HepG2 (cell line): ENCODE results near the gene TLCD3B. TPM values are rescaled to one million over a fixed set of nuclear protein-coding genes. Genes with fewer than 3 reads are reported as not detected.

Source experiments
- ADNP ChIP-seq: sonication (generic); formaldehyde crosslinking; IDR thresholded peaks from 2 replicates; pipeline ENCODE4 v1.4.0; 2020; ENCODE audit warnings: missing genetic modification reagents
- DRAP1 ChIP-seq: IDR thresholded peaks from 2 replicates; pipeline ENCODE4 v1.6.1; 2016; ENCODE audit warnings: missing genetic modification reagents, missing compliant biosample characterization
- GLI4 ChIP-seq: sonication (generic); formaldehyde crosslinking; IDR thresholded peaks from 2 replicates; pipeline ENCODE4 v1.5.1; 2020; ENCODE audit warnings: missing genetic modification reagents, mild to moderate bottlenecking, moderate library complexity, borderline replicate concordance
- IRF9 ChIP-seq: sonication (generic); formaldehyde crosslinking; IDR thresholded peaks from 2 replicates; pipeline ENCODE4 v1.8.0; 2022; ENCODE audit warnings: missing genetic modification reagents, mild to moderate bottlenecking, borderline replicate concordance
- MIER3 ChIP-seq: IDR thresholded peaks from 2 replicates; pipeline ENCODE4 v1.6.1; 2016; ENCODE audit warnings: missing compliant biosample characterization, borderline replicate concordance
- PBX2 ChIP-seq: IDR thresholded peaks from 2 replicates; pipeline ENCODE4 v1.6.1; 2016; ENCODE audit warnings: control low read depth
- TFDP1 ChIP-seq: IDR thresholded peaks from 2 replicates; pipeline ENCODE4 v1.6.1; 2016; ENCODE audit warnings: missing compliant biosample characterization, missing genetic modification reagents, borderline replicate concordance
- ZFP91 ChIP-seq: sonication (generic); formaldehyde crosslinking; IDR thresholded peaks from 2 replicates; pipeline ENCODE4 v1.9.0; 2022; ENCODE audit warnings: missing genetic modification reagents, mild to moderate bottlenecking, borderline replicate concordance
- ZNF609 ChIP-seq: sonication (generic); formaldehyde crosslinking; IDR thresholded peaks from 2 replicates; pipeline ENCODE4 v1.4.0; 2020; ENCODE audit warnings: mild to moderate bottlenecking, missing genetic modification reagents, borderline replicate concordance
- ZNF749 ChIP-seq: sonication (generic); formaldehyde crosslinking; IDR thresholded peaks from 2 replicates; pipeline ENCODE4 v1.8.0; 2022; ENCODE audit warnings: mild to moderate bottlenecking, missing genetic modification reagents, moderate library complexity, borderline replicate concordance
- ZSCAN5A ChIP-seq: sonication (generic); formaldehyde crosslinking; IDR thresholded peaks from 2 replicates; pipeline ENCODE4 v1.8.0; 2022; ENCODE audit warnings: mild to moderate bottlenecking, missing genetic modification reagents, borderline replicate concordance
- polyA plus RNA-seq, 8 experiments: library from polyadenylated mRNA; depleted of rRNA in 3 of 8; stranded (reverse) in 7 of 8; unstranded in 1 of 8; fragments of >200 nt; fragmentation: Illumina TruSeq in 4 of 8; extraction: Trizol in 4 of 8; gene quantifications; 2 replicates each; pipeline versions ENCODE4 v1.2.1 to v1.2.3, GENCODE V29; 2011 to 2016; ENCODE audit warnings: low read depth in 4 of 8, missing spikeins in 1 of 8, mixed read lengths in 1 of 8; ENCODE audit not compliant: insufficient read depth in 1 of 8
- total RNA-seq, 5 experiments: library from RNA; depleted of rRNA; stranded (reverse); fragments of >200 nt; fragmentation: Illumina TruSeq; extraction: Trizol; gene quantifications; 2 replicates each; pipeline ENCODE4 v1.2.3, GENCODE V29; 2016; ENCODE audit warnings: low read depth in 1 of 5

TLCD3B gene
- total and polyA plus RNA-seq, 2 of the 13 experiments (the other 11 are each of a cell fraction or from before 2014, with no cell fraction given), result not detected

- peak; percentile 27; the same call in 1 of the 2 replicates for TF ChIP-seq ZNF609 (CRISPR knock-in tag)
- no peak for TF ChIP-seq ZNF749 (CRISPR knock-in tag)
- peak; percentile 95 for TF ChIP-seq DRAP1
- no peak for TF ChIP-seq ADNP (CRISPR knock-in tag)
- TF ChIP-seq ZSCAN5A (CRISPR knock-in tag), result 0 out of 2 replicates have a peak, but pooled peaks have one; percentile 49
- TF ChIP-seq PBX2, result no peak
- TF ChIP-seq IRF9 (CRISPR knock-in tag), result peak; percentile 25
- TF ChIP-seq ZFP91, result peak; percentile 91
- TF ChIP-seq TFDP1 (CRISPR knock-in tag), result peak; percentile 9; the same call in 1 of the 2 replicates
- peak; percentile 85; the same call in 1 of the 2 replicates for TF ChIP-seq MIER3 (CRISPR knock-in tag)
- 0 out of 2 replicates have a peak, but pooled peaks have one; percentile 2 for TF ChIP-seq GLI4 (CRISPR knock-in tag)
Observed at GRCh38 chr16:30063893-30064728, 33.0 kb upstream of the TLCD3B start (continued).
